ENCODE results near the gene SLC26A2.
A peak's percentile ranks its signal among the peaks of the same experiment; 100 is the strongest.

The SLC26A2 gene

GRCh38 chr5:149995385-149996204 lies 35.0 kb downstream of the SLC26A2 start:
- no peak for TF ChIP-seq CTCF (IDR thresholded peaks at IDR 0.05; ENCODE audit: low read length, missing control alignments)

GRCh38 chr5:149996205-149996890 lies 35.8 kb downstream of the SLC26A2 start:
- no peak for TF ChIP-seq CTCF (IDR thresholded peaks at IDR 0.05; ENCODE audit: low read length, missing control alignments)
- no peak for DNase-seq (ENCODE audit: low read depth)
- H3K4me3 ChIP-seq (replicated peaks; ENCODE audit: low read depth, low read length): no peak overlapping the region

More at GRCh38 chr5:149995385-149996204, 35.0 kb downstream of the SLC26A2 start:
- DNase-seq (ENCODE audit: low read depth): no peak
- H3K4me3 ChIP-seq (replicated peaks; ENCODE audit: low read depth, low read length): no peak overlapping the region

GRCh38 chr5:149998281-149998680 lies 37.7 kb downstream of the SLC26A2 start:
- no peak overlapping the region for H3K4me3 ChIP-seq (replicated peaks; ENCODE audit: low read depth, low read length)
- no peak for TF ChIP-seq CTCF (IDR thresholded peaks at IDR 0.05; ENCODE audit: low read length, missing control alignments)
- no peak for DNase-seq (ENCODE audit: low read depth)

GRCh38 chr5:149999359-149999758 lies 38.8 kb downstream of the SLC26A2 start:
- peak overlapping the region; percentile 78 for H3K4me3 ChIP-seq (replicated peaks; ENCODE audit: low read depth, low read length)
- TF ChIP-seq CTCF (IDR thresholded peaks at IDR 0.05; ENCODE audit: low read length, missing control alignments): no peak
- DNase-seq (ENCODE audit: low read depth): no peak

- DNase-seq (ENCODE audit: low read depth): no peak
- TF ChIP-seq CTCF (IDR thresholded peaks at IDR 0.05; ENCODE audit: low read length, missing control alignments): no peak
- peak overlapping the region; percentile 78 for H3K4me3 ChIP-seq (replicated peaks; ENCODE audit: low read depth, low read length)
These were observed 39.3 kb downstream of the SLC26A2 start for GRCh38 chr5:149999866-150000255.

- peak within 1 kb of the TSS; percentile 78 for H3K4me3 ChIP-seq (replicated peaks; ENCODE audit: low read depth, low read length)
- peak; percentile 96 for DNase-seq (ENCODE audit: low read depth)
- no peak for TF ChIP-seq CTCF (IDR thresholded peaks at IDR 0.05; ENCODE audit: low read length, missing control alignments)
These were observed 39.9 kb downstream of the SLC26A2 start, which contains the start of the genes HMGXB3 and TIGD6 for GRCh38 chr5:150000256-150000989. TSS of gene HMGXB3 (plus strand) at chr5:150000739. CDS start at chr5:150004853, 4,114 bp downstream. TSS of gene TIGD6 (minus strand) at chr5:150000654. CDS start at chr5:149996348, 4,306 bp downstream.

Data from fibroblast of pulmonary artery (primary cell).